Measurements from ENCODE around the gene SEC24D.

Gene SEC24D

DNA sequence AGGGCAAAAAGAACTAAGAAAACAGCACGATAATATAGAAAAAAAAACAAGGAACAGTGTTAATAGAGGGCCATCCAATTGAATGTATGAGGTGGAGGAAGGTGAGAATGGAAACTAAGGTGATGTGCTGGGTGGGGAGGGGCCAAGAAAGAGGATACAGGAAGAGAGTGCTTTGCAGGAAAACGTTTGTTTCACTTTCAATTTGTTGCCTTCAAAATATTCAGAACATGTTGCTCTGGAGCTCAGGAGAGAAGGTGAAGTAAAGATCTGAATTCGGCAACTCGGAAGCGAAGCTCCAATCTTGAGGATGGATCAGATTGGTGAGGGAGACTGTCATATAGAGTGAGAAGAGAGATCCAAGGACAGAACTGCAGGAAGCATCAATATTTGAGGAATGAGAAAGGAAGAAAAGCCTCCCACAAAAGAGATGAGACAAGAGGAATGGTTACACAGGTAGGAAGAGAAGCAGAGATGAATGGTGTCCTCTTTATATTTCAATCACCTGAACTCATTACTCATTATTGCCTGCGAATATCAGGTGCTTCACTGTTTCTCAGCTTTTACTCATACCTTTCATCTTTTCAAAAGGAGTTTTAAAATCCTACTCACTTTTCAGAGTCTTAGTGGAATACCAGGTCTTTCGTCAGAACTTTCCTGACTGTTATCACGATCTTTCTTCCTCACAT, 14.7 kb upstream of the SEC24D start:
- TF ChIP-seq, protein P1, sequence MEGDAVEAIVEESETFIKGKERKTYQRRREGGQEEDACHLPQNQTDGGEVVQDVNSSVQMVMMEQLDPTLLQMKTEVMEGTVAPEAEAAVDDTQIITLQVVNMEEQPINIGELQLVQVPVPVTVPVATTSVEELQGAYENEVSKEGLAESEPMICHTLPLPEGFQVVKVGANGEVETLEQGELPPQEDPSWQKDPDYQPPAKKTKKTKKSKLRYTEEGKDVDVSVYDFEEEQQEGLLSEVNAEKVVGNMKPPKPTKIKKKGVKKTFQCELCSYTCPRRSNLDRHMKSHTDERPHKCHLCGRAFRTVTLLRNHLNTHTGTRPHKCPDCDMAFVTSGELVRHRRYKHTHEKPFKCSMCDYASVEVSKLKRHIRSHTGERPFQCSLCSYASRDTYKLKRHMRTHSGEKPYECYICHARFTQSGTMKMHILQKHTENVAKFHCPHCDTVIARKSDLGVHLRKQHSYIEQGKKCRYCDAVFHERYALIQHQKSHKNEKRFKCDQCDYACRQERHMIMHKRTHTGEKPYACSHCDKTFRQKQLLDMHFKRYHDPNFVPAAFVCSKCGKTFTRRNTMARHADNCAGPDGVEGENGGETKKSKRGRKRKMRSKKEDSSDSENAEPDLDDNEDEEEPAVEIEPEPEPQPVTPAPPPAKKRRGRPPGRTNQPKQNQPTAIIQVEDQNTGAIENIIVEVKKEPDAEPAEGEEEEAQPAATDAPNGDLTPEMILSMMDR (IDR thresholded peaks at IDR 0.05) = no peak
- no peak for TF ChIP-seq ZFX (IDR thresholded peaks at IDR 0.05; ENCODE audit: borderline replicate concordance)
- no peak overlapping the region for H3K27ac ChIP-seq

DNA sequence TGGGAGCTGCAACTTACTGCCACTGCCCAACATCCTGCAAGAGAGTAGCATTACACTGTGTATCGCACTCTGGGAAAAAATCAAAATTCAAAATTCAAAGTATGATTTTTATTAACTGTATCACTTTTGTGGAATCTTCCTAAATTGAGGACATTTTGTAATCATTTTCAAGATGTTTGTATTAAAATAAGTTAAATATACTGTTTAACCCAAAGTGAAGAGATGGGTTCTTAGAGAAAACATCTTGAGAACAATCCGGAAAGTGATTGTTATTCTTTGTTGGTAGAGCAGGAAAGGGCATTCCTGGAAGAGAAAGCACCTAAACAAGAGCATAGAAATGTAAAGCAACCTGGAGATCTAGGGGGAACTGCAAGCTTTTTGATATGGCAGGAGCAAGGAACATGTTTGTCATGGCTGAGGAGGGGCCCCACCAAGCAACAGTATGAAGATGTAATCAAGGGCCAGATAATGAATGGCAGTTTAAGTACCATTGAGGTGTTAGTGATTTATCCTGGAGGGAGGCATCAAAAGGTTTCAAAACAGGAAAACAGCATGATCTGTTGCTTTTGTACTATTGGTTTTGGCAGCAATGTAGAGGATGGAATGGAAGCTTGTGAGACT, 14.1 kb upstream of the SEC24D start:
- no peak overlapping the region for H3K27ac ChIP-seq
- no peak for TF ChIP-seq ZFX (IDR thresholded peaks at IDR 0.05; ENCODE audit: borderline replicate concordance)
- TF ChIP-seq, protein P1 (IDR thresholded peaks at IDR 0.05) = no peak

DNA sequence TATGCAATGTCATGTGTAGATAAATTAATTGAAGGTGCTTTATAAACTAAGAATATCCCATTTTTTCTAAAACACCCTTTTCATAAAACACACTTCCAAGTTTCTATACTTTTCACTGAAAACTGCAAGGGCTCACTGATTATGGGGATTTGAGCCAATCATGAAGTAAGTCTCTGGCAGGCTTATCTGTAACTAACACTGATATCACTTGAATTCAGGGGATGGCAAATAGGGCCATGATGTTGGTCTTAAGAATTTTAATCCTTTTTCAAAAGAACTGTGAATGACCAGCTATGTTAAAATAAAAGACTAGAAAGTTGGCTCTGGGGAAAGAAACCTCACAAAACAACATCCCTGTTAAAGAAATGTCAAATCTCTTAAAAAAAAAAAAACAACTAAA, 13.0 kb upstream of the SEC24D start:
- no peak for TF ChIP-seq ZFX (IDR thresholded peaks at IDR 0.05; ENCODE audit: borderline replicate concordance)
- TF ChIP-seq, protein P1 (IDR thresholded peaks at IDR 0.05) = no peak
- H3K27ac ChIP-seq = no peak overlapping the region

DNA sequence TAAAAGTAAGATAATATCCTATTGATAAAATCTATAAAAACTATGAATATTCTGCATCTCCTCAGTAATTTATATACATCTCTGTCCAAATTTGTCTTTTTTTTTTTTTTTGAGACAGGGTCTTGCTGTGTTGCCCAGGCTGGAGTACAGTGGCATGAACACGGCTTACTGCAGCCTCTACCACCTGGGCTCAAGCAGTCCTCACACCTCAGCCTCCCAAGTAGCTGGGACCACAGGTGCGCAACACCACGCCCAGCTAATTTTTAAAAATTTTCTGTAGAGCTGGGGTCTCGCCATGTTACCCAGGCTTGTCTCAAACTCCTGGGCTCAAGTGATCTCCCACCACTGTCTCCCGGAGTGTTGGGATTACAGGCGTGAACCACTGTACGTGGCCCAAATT, 12.3 kb upstream of the SEC24D start:
- TF ChIP-seq ZFX (IDR thresholded peaks at IDR 0.05; ENCODE audit: borderline replicate concordance) = no peak
- TF ChIP-seq, protein P1 (IDR thresholded peaks at IDR 0.05) = no peak
- H3K27ac ChIP-seq = no peak overlapping the region

DNA sequence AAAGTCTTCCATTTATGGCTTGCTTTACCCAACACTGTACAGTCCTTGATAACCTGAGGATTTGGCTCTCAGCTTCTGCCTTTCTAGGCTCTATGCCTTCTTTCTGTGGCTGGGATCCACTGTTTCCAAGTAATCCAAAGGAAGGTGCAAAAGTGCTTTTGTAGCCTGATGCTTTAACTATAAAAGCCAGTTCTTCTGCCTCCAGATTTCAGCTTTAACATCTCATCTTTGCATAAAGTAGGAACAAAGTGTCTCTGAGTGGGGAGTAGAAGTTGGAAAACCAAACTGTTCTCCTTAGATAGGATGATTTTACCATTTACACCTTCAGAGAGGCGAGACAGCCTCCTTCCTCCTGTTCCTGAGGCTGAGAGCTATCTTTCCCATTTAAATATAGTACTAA, 11.1 kb upstream of the SEC24D start:
- H3K27ac ChIP-seq = no peak overlapping the region
- TF ChIP-seq, protein P1 (IDR thresholded peaks at IDR 0.05) = no peak
- no peak for TF ChIP-seq ZFX (IDR thresholded peaks at IDR 0.05; ENCODE audit: borderline replicate concordance)

DNA sequence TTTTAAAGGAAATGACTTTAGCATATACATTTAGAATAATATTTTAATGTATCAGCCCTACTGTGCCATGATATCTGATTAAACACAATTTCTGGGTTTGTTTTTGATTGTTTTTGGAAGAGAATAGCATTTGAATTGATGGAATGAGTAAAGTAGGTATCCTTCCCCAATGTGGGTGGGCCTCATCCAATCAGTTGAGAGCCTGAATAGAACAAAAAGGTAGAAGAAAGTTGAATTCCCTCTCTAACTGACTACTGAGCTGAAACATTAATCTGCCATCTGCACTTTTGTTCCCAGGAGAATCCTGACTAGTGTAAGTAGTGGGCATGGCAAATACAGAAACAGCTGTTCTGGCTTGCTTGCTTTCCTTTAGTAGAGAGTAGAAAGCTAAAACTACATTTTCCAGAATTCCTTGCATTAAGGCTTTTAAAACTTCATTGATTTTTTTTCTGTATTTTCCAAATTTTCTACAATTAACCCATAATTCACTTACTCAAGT, 9.7 kb upstream of the SEC24D start:
- TF ChIP-seq, protein P1 (IDR thresholded peaks at IDR 0.05) = no peak
- no peak for TF ChIP-seq ZFX (IDR thresholded peaks at IDR 0.05; ENCODE audit: borderline replicate concordance)
- no peak overlapping the region for H3K27ac ChIP-seq

DNA sequence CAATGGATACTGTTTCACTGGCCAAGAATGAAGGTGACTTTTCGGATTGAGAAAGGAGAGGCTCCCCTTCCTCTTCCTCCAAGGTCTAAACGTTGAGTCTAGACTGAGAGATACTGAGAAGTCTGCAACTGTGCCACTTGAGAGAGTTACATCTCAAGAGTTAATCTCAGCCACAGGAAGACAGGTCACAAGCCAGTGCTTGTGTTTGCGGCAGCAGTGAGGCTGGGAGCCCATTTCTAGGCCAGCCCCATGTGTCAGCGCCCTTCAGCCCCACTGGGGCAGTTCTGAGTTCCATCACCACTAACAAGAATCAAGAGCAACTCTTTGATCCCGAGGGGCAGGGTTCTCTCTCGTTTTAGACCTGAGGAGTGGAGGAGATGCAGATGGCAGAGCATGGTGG, 7.3 kb upstream of the SEC24D start:
- H3K27ac ChIP-seq = no peak overlapping the region
- TF ChIP-seq, protein P1 (IDR thresholded peaks at IDR 0.05) = no peak
- TF ChIP-seq ZFX (IDR thresholded peaks at IDR 0.05; ENCODE audit: borderline replicate concordance) = no peak
